Lower leg skin (tissue), 4 donors: ENCODE results near the gene PPM1L. TPM values are rescaled to one million over a fixed set of nuclear protein-coding genes. Genes with fewer than 3 reads are reported as not detected.

Experiments
- DNase-seq, 2 donors: peaks; one replicate each; pipeline ENCODE4 v3.0.0-alpha.2; 2019; ENCODE audit warnings: low spot score in 2 of 2
- H3K4me3 ChIP-seq: fragments of 200-600 bp; sonication (generic); 2 replicates; pipeline ENCODE4 v1.5.1; 2017; ENCODE audit warnings: mild to moderate bottlenecking, low read depth; ENCODE audit not compliant: poor library complexity, severe bottlenecking
- CTCF ChIP-seq, 3 donors: fragments of 450-650 bp; IDR thresholded peaks; one replicate each; pipeline ENCODE4 v1.5.1; 2016; ENCODE audit warnings: antibody characterized with exemption in 3 of 3, mild to moderate bottlenecking in 3 of 3, moderate library complexity in 2 of 3
- POLR2A ChIP-seq, 2 donors: fragments of 450-650 bp; IDR thresholded peaks; one replicate each; pipeline ENCODE4 v1.6.1; 2016 to 2017; ENCODE audit warnings: antibody characterized with exemption in 2 of 2, mild to moderate bottlenecking in 1 of 2, moderate library complexity in 1 of 2
- WGBS, 2 donors: methylation state at CpG; one replicate each; pipeline ENCODE4 v1.1.5; 2018; 5-methylcytosine and 5-hydroxymethylcytosine counted together
- intact Hi-C: fragments of 100-400 bp; cut with DNase I; formaldehyde crosslinking; loops from one replicate; pipeline ENCODE4 v1.15.0; 2023; ENCODE audit warnings: low total_unique reads
- total RNA-seq, 4 donors: library from RNA; depleted of rRNA; stranded (reverse); fragments of >200 nt; gene quantifications; one replicate each; pipeline ENCODE4 v1.1.0, GENCODE V29; 2016

Gene PPM1L
- total RNA-seq, 4 donors from 2014 or later, result 34.9 to 46.5 (median 40.7) TPM

GRCh38 chr3:161100994-161101393 lies 345.0 kb downstream of the PPM1L start:
- DNase-seq, result no peak
- intact Hi-C loops, result no loop called here
- TF ChIP-seq POLR2A (IDR thresholded peaks at IDR 0.05) (no peak), CTCF (IDR thresholded peaks at IDR 0.05) (no peak)
- no peak overlapping the region for H3K4me3 ChIP-seq
- WGBS, 2 donors, result 76 to 80% methylated on average over 6 of the region's 6 CpGs

- DNase-seq, result no peak
- H3K4me3 ChIP-seq, result no peak overlapping the region
- TF ChIP-seq POLR2A (IDR thresholded peaks at IDR 0.05) (no peak), CTCF (IDR thresholded peaks at IDR 0.05) (no peak)
- intact Hi-C loops, result no loop called here
- 95 to 96% methylated on average over 3 of the region's 3 CpGs for WGBS, 2 donors
These were observed 345.6 kb downstream of the PPM1L start for GRCh38 chr3:161101609-161102008.

GRCh38 chr3:161103776-161104385 lies 347.9 kb downstream of the PPM1L start:
- TF ChIP-seq CTCF (IDR thresholded peaks at IDR 0.05), result no peak
- no peak for TF ChIP-seq POLR2A (IDR thresholded peaks at IDR 0.05)
- intact Hi-C loops, result no loop called here
- no peak overlapping the region for H3K4me3 ChIP-seq
- DNase-seq, result no peak
- WGBS, 2 donors, result 91 to 93% methylated on average over 22 of the region's 22 CpGs

- intact Hi-C loops, result no loop called here
- peak in 1 of 2 donors; percentile 86 for DNase-seq
- TF ChIP-seq POLR2A (IDR thresholded peaks at IDR 0.05) (no peak), CTCF (IDR thresholded peaks at IDR 0.05) (no peak)
- 0 to 2% methylated on average over 34 to 78 of the region's 97 CpGs for WGBS, 2 donors
- H3K4me3 ChIP-seq, result peak within 1 kb of the TSS; percentile 51
These were observed 348.8 kb downstream of the PPM1L start, which contains the start of gene B3GALNT1 for GRCh38 chr3:161104561-161105551. B3GALNT1 (minus strand) TSS chr3:161105349; CDS start chr3:161086754, 18,595 bp downstream.

GRCh38 chr3:161107311-161107710 lies 351.3 kb downstream of the PPM1L start:
- H3K4me3 ChIP-seq, result no peak overlapping the region
- 57 to 77% methylated on average over 1 of the region's 1 CpG for WGBS, 2 donors
- intact Hi-C loops, result no loop called here
- DNase-seq, result no peak
- TF ChIP-seq CTCF (IDR thresholded peaks at IDR 0.05) (no peak), POLR2A (IDR thresholded peaks at IDR 0.05) (no peak)
